ENCODE data around the gene TNFSF8.

TNFSF8 gene

DNA sequence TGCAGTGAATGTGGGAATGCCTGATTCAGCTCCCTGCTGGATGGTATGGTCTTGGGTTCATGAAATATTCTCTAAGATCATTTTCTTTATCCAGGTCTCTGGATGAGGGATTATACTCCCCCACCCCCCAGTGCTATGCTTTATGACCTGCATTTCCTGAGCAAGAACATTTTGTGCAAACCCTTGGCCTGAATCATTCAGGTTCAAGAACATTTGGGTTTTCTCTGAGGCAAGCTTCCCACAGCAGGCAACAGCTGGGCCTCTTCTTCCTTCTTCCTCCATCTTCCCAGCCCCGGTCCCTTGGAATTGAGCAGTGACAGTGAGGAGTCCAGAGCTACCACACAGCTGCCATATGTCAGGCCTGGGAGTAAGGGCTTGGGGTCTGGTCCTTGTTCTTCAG is 65.9 kb downstream of the TNFSF8 start:
- no peak for DNase-seq

GRCh38 chr9:114861922-114862605 is 68.3 kb downstream of the TNFSF8 start:
- DNase-seq = no peak

DNA sequence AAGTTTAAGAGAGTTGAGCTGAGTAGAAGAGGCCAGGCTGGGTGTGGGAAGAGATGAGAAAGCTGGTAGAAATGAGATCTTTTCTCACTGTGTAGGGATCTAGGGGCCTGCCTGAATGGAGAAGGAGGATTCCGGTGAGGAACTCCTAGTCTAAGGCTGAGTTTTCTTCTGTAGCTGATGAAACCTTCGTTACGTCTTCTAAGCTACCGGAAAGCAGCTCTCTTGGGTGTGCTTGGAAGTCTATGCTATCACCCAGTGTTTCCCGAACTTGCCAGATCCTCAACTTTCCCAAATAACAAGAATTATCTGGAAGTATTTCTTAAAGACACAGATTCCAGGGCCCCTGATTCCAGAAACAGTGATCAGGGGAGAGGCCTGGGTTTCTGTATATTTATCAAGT is 69.1 kb downstream of the TNFSF8 start:
- no peak for DNase-seq

DNA sequence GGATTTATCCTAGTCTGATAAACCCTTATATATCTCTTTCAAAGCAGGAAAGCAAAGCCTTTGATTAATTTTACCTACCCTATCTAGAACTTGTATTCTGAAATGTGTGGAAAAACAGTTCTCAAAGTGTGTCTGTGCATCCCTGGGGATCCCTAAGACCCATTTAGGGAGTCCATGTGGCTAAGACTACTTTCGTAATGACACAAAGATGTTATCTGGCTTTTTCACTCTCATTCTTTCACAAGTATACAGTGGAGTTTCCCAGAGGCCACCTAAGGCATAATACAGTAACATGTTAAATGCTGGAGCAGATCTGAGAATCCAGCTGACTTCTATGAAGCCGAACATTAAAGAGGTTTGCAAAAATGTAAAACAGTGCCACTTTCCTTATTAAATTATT is 70.2 kb downstream of the TNFSF8 start:
- no peak for DNase-seq

- DNase-seq = no peak
Observed at GRCh38 chr9:114856942-114857315, 73.5 kb downstream of the TNFSF8 start.

- no peak for DNase-seq
Observed at GRCh38 chr9:114856215-114856941, 74.0 kb downstream of the TNFSF8 start.

DNA sequence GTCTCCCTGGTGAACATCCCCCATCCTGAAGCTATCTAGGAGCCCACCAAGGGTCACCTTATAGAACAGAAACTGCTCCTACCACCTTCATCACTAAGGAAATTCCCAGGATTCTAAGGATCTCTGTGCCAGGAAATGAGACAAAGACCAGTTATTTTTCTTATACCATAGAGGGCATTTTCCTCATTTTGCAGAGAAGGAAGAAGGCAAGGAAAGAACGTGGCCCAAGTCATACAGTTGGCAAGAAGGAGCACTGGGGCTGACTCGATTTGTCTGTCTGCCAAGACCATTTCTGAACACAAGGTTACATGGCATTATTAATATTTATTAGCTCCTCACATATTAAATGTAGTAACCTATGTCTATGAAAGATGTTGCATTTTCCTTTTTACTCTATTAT is 74.9 kb downstream of the TNFSF8 start:
- DNase-seq = no peak

DNA sequence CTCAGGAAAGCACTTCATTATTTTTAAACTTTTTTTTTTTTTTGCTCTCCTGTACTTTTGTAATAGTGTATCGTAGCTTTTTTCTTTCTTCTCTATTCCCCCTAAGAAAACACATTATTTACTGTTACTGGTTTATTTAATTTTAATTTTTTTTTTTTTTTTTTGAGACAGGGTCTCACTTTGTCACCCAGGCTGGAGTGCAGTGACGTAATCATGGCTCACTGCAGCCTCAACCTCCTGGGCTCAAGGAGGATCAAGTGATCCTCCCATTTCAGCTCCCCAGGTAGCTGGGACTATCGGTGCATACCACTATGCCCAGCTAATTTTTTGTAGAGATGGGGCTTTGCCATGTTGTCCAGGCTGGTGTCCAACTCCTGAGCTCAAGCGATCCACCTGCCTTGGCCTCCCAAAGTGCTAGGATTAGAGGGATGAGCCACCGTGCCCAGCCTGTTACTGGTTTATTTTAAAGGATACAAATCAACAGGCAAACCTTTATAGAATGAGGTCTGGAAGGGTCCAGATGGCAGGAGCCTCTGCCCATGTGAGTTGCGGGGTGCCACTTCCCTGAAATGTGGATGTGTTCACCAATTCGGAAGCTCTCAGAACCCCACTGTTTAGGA is 75.5 kb downstream of the TNFSF8 start:
- no peak for DNase-seq

DNA sequence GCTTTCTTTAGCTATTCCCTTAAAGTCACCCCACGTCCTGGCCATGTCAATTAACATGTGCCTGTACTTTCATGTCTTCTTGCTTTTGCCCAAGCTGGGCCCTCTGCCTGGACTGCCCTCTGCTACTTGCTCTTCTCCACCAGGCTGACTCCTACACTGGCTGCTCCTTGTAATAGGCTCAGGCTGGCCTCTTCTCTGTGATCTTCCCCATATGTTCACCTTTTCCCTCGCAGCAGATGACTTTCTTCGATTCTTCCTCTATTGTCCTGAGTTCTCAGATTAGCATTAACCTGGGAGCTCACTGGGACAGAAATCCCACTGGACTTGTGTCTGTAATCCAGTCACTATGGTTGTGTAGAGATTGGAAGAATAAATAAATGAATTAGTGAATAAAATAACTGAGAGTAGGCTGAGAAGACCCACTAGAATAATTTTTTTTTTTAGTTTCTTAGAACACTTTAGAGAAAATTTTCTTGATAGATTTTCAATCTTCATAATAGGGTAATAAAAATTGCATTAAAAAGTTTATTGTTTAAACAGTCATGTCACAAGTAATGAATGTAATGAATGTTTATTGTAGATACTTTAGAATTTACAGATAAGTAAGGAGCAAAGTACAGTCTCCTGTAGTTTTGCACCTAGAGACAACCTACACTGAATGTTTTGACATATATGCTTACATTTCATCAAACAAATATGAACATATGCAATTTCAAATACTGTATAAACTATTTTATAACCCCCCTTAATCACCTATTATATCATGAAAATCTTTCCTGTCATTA is 77.1 kb downstream of the TNFSF8 start:
- DNase-seq = no peak

GRCh38 chr9:114852050-114852594 is 78.3 kb downstream of the TNFSF8 start:
- DNase-seq = no peak

DNA sequence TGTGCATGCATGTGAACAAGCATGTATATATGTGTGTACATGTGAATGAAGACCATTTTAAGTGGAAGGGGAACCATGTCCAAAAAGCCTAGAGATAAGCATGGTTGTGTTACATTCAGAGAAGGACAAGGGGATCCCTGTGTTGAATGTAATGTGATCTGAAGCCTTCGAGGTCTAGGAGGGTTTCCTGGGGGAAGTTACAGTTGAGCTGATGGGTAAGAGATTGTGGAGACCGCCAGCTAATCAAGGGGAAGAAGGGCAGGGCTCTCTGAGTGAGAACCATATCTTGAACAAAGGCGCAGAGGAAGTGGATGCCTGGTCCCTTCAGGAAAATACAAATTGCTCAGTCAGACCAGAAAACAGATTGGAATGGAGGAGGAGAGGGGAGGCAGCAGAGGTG is 79.1 kb downstream of the TNFSF8 start:
- DNase-seq = no peak
